Endothelial cell of umbilical vein (primary cell): ENCODE results near the gene LDLRAD4. TPM values are rescaled to one million over a fixed set of nuclear protein-coding genes. Genes with fewer than 3 reads are reported as not detected.

Experiments
- BruUV-seq: library from RNA; stranded (reverse); fragments of 400-500 nt; replicated peaks from 2 replicates; lab custom pipeline; 2021; lab: Mats Ljungman, UMichigan
- CTCF ChIA-PET: fragments of 300-600, 350-600 bp; sonication (Branson Sonifier 250); formaldehyde crosslinking; loops from one replicate; lab custom pipeline; 2021; ENCODE audit warnings: antibody characterized with exemption, inconsistent platforms; lab: Charles Lee
- POLR2A ChIA-PET: fragments of 300-600, 350-600 bp; sonication (Branson Sonifier 250); formaldehyde crosslinking; loops from one replicate; lab custom pipeline; 2021; ENCODE audit warnings: antibody characterized with exemption, inconsistent platforms; lab: Charles Lee
- DNase-seq: peaks from one replicate; pipeline ENCODE4 v3.0.0-alpha.2; 2011; ENCODE audit warnings: low read depth, low spot score
- FAIRE-seq: peaks from 2 replicates; lab custom pipeline; 2011; peaks lifted over from hg19 to GRCh38; lab: Jason Lieb, UNC
- H2AFZ ChIP-seq: 2 replicates; pipeline ENCODE4 v1.6.0; 2012; ENCODE audit warnings: low read depth, low read length, control low read depth, inconsistent platforms
- H3K27ac ChIP-seq: 2 replicates; pipeline ENCODE4 v1.5.1; 2011; ENCODE audit warnings: low read depth, mild to moderate bottlenecking, control low read depth, low read length, moderate library complexity; ENCODE audit not compliant: insufficient read depth
- H3K27me3 ChIP-seq, 2 experiments: 2 replicates each; pipeline versions ENCODE4 v1.6.0 to v1.6.1; 2011; ENCODE audit warnings: low read length in 2 of 2, mixed read lengths in 1 of 2; ENCODE audit not compliant: control insufficient read depth in 2 of 2, insufficient read depth in 2 of 2
- H3K36me3 ChIP-seq, 2 experiments: 2 replicates in 1 of 2; 3 replicates in 1 of 2; pipeline ENCODE4 v1.5.1; 2011; ENCODE audit warnings: low read length in 2 of 2, mild to moderate bottlenecking in 1 of 2, moderate library complexity in 1 of 2; ENCODE audit not compliant: control insufficient read depth in 2 of 2, insufficient read depth in 2 of 2; ENCODE audit errors: extremely low read depth in 1 of 2
- H3K4me1 ChIP-seq: 3 replicates; pipeline ENCODE4 v1.5.1; 2011; ENCODE audit warnings: mild to moderate bottlenecking, low read length; ENCODE audit not compliant: control insufficient read depth, insufficient read depth; ENCODE audit errors: extremely low read depth
- H3K4me2 ChIP-seq: 2 replicates; pipeline ENCODE4 v1.6.1; 2011; ENCODE audit warnings: low read length, control low read depth, mixed read lengths; ENCODE audit not compliant: insufficient read depth
- H3K4me3 ChIP-seq, 3 experiments: fragments of 200-600 bp in 1 of 3; sonication (generic), shearing (Covaris generic) in 1 of 3; replicated peaks in 1 of 3; 2 replicates each; pipeline ENCODE4 v1.5.1; 2011 to 2016; ENCODE audit warnings: control low read depth in 3 of 3, low read length in 3 of 3, mild to moderate bottlenecking in 2 of 3, inconsistent platforms in 1 of 3, low read depth in 1 of 3, moderate library complexity in 1 of 3; ENCODE audit not compliant: insufficient read depth in 1 of 3
- H3K79me2 ChIP-seq: 2 replicates; pipeline ENCODE4 v1.6.0; 2012; ENCODE audit warnings: low read length, inconsistent platforms; ENCODE audit not compliant: control insufficient read depth, insufficient read depth
- H3K9ac ChIP-seq: replicated peaks from 2 replicates; pipeline ENCODE3; 2011; ENCODE audit warnings: low read length, control low read depth; ENCODE audit not compliant: insufficient read depth; ENCODE audit errors: extremely low read depth
- H3K9me1 ChIP-seq: replicated peaks from 3 replicates; pipeline ENCODE4 v1.6.0; 2011; ENCODE audit warnings: mild to moderate bottlenecking, low read length; ENCODE audit not compliant: control insufficient read depth, insufficient read depth; ENCODE audit errors: extremely low read depth
- H3K9me3 ChIP-seq: replicated peaks from 2 replicates; pipeline ENCODE4 v1.5.1; 2012; ENCODE audit warnings: low read length, inconsistent platforms; ENCODE audit not compliant: control insufficient read depth, insufficient read depth
- H4K20me1 ChIP-seq: replicated peaks from 2 replicates; pipeline ENCODE3; 2011; ENCODE audit warnings: mild to moderate bottlenecking, low read length; ENCODE audit not compliant: control insufficient read depth, insufficient read depth; ENCODE audit errors: extremely low read depth
- CTCF ChIP-seq, 2 donors: IDR thresholded peaks; 1 replicate in 1 of 2; 2 replicates in 1 of 2; pipeline ENCODE4 v1.5.1; 2011; ENCODE audit warnings: low read length in 2 of 2, mild to moderate bottlenecking in 2 of 2, moderate library complexity in 2 of 2, control low read depth in 1 of 2, inconsistent platforms in 1 of 2, low read depth in 1 of 2; ENCODE audit not compliant: insufficient read depth in 1 of 2; ENCODE audit errors: extremely low read depth in 1 of 2
- EZH2 ChIP-seq: IDR thresholded peaks from 2 replicates; pipeline ENCODE4 v1.6.1; 2012; ENCODE audit warnings: borderline replicate concordance, low read depth, mild to moderate bottlenecking, moderate library complexity, low read length, inconsistent platforms; ENCODE audit not compliant: severe bottlenecking
- FOS ChIP-seq: IDR thresholded peaks from 2 replicates; pipeline ENCODE4 v1.6.1; 2011; ENCODE audit warnings: mild to moderate bottlenecking, low read length, moderate library complexity, borderline replicate concordance; ENCODE audit not compliant: insufficient read depth
- MYC ChIP-seq: IDR thresholded peaks from one replicate; pipeline ENCODE4 v1.6.1; 2011; ENCODE audit warnings: mild to moderate bottlenecking, low read depth, low read length
- POLR2A ChIP-seq: IDR thresholded peaks from 2 replicates; pipeline ENCODE4 v1.6.1; 2012; ENCODE audit warnings: low read depth, mild to moderate bottlenecking, control low read depth, low read length
- POLR2AphosphoS5 ChIP-seq: IDR thresholded peaks from 2 replicates; pipeline ENCODE4 v1.6.1; 2012; ENCODE audit warnings: low read depth, mild to moderate bottlenecking, control low read depth, low read length, moderate library complexity; ENCODE audit not compliant: insufficient read depth
- dilution Hi-C: fragments of 300-500 bp; cut with MboI; formaldehyde crosslinking; loops from one replicate; pipeline ENCODE4 v1.15.0; 2019; ENCODE audit warnings: low sequenced_read_pairs; ENCODE audit not compliant: extremely low pct_ligation_motif_present
- intact Hi-C: fragments of 100-400 bp; cut with micrococcal nuclease; formaldehyde crosslinking; loops from one replicate; pipeline ENCODE4 v1.10.0; 2022
- polyA plus RNA-seq, 4 experiments: library from polyadenylated mRNA; depleted of rRNA in 3 of 4; stranded (reverse) in 3 of 4; unstranded in 1 of 4; fragments of >200 nt; gene quantifications; 2 replicates each; pipeline versions ENCODE4 v1.2.1 to v1.2.3, GENCODE V29; 2011 to 2012; ENCODE audit warnings: missing spikeins in 1 of 4
- total RNA-seq: library from RNA; stranded (reverse); gene quantifications from 2 replicates; pipeline ENCODE4 v1.2.3, GENCODE V29; 2021

The LDLRAD4 gene
- total and polyA plus RNA-seq, 2 donors (not counting 3 experiments of a cell fraction or from before 2014, with no cell fraction given): 5.2 to 6.5 TPM

- TF ChIP-seq FOS (no peak), CTCF (IDR thresholded peaks at IDR 0.05; ENCODE audit: extremely low read depth in 1 of 2, insufficient read depth in 1 of 2, low read depth in 1 of 2, low read length in 2 of 2) (no peak)
- Histone ChIP-seq H3K4me1 (no peaks in the 10 kb centered on the region), H3K4me2 (no peak overlapping the region), H3K27ac (no peak overlapping the region), H3K9me1 (no peaks in the 10 kb centered on the region), H3K27me3 (no peaks in the 10 kb centered on the region), H3K9me3 (no peaks in the 10 kb centered on the region), H3K9ac (no peak overlapping the region), H4K20me1 (no peaks in the 10 kb centered on the region), H2AFZ (no peak overlapping the region), H3K79me2 (no peaks in the 10 kb centered on the region), H3K4me3 (no peak overlapping the region), H3K36me3 (no peaks in the 10 kb centered on the region)
- intact Hi-C loops (no loop called here), dilution Hi-C loops (no loop called here)
- ChIA-PET POLR2A (no interaction called here), CTCF (no interaction called here)
- BruUV-seq: no TSS peak
- FAIRE-seq (no peak), DNase-seq (no peak)
These were observed 103.4 kb downstream of the LDLRAD4 start for GRCh38 chr18:13321923-13322322.

- TF ChIP-seq MYC (no peak), EZH2 (no peak), POLR2AphosphoS5 (no peak), POLR2A (no peak), CTCF (IDR thresholded peaks at IDR 0.05; ENCODE audit: extremely low read depth in 1 of 2, insufficient read depth in 1 of 2, low read depth in 1 of 2, low read length in 2 of 2) (no peak)
- dilution Hi-C loops (no loop called here), intact Hi-C loops (no loop called here)
- POLR2A ChIA-PET: no interaction called here
- H3K79me2 ChIP-seq: no peaks in the 10 kb centered on the region
- no peak overlapping the region for H3K4me2 ChIP-seq
- no peak overlapping the region for H2AFZ ChIP-seq
- H3K27me3 ChIP-seq: no peaks in the 10 kb centered on the region
- CTCF ChIA-PET: interaction anchor here (1.5 kb wide), 1 partner anchor 9 kb away, joined by 3 read pairs; no protein-coding TSS in a partner anchor
- H3K27ac ChIP-seq: no peak overlapping the region
- no peaks in the 10 kb centered on the region for H3K4me1 ChIP-seq
- DNase-seq: no peak
- H3K9ac ChIP-seq: no peak overlapping the region
- no TSS peak for BruUV-seq
- H4K20me1 ChIP-seq: no peaks in the 10 kb centered on the region
- no peaks in the 10 kb centered on the region for H3K9me1 ChIP-seq
- H3K4me3 ChIP-seq: no peak overlapping the region
- no peaks in the 10 kb centered on the region for H3K9me3 ChIP-seq
- no peaks in the 10 kb centered on the region for H3K36me3 ChIP-seq
- FAIRE-seq: no peak
These were observed 104.6 kb downstream of the LDLRAD4 start for GRCh38 chr18:13323186-13323585.
